HCT116 (cell line): ENCODE data around the gene TRAPPC14. TPM values are rescaled to one million over a fixed set of nuclear protein-coding genes. Genes with fewer than 3 reads are reported as not detected.

ENCODE experiments used
- ATAC-seq: fragments of 200-7000 bp; cut with Tn5 transposase; 2 replicates; pipeline ENCODE4 v1.9.1; 2020; ENCODE audit warnings: mild to moderate bottlenecking, moderate library complexity
- BruUV-seq: library from RNA; stranded (reverse); fragments of 400-500 nt; replicated peaks from 2 replicates; lab custom pipeline; 2021; lab: Mats Ljungman, UMichigan
- CTCF ChIA-PET: fragments of 300-600 bp; sonication (Branson Sonifier 250); formaldehyde crosslinking; loops from one replicate; lab custom pipeline; 2021; ENCODE audit warnings: antibody characterized with exemption; lab: Charles Lee
- POLR2A ChIA-PET: fragments of 300-600, 350-600 bp; sonication (Branson Sonifier 250); formaldehyde crosslinking; loops from one replicate; lab custom pipeline; 2021; ENCODE audit warnings: antibody characterized with exemption; lab: Charles Lee
- RAD21 ChIA-PET, 2 experiments: fragments of 300-600 bp; sonication (Branson Sonifier 250); formaldehyde crosslinking; loops; one replicate each; lab custom pipeline; 2023; ENCODE audit warnings: low total read pairs in 2 of 2; ENCODE audit not compliant: uncharacterized antibody in 2 of 2, unreplicated experiment in 2 of 2, low non-redundant PET in 1 of 2; lab: Charles Lee
- DNase-seq: peaks from one replicate; pipeline ENCODE4 v3.0.0-alpha.2; 2010; ENCODE audit warnings: low read depth, low spot score
- H2AFZ ChIP-seq: fragments of 200-600 bp; shearing (Covaris generic), sonication (generic); 2 replicates; pipeline ENCODE4 v1.6.1; 2017; ENCODE audit warnings: low read depth, mixed run types, mixed read lengths, antibody characterized with exemption, low read length; ENCODE audit not compliant: poor library complexity, severe bottlenecking
- H3K27ac ChIP-seq: 2 replicates; pipeline ENCODE4 v1.5.1; 2012; ENCODE audit warnings: low read depth, low read length
- H3K27me3 ChIP-seq: fragments of 200-600 bp; sonication (generic); 2 replicates; pipeline ENCODE4 v1.6.1; 2016; ENCODE audit warnings: mixed run types, low read length, mixed read lengths; ENCODE audit not compliant: insufficient read depth
- H3K36me3 ChIP-seq, 2 experiments: fragments of 200-500 bp in 1 of 2; fragments of 200-600 bp in 1 of 2; sonication (Bioruptor generic) in 1 of 2; sonication (generic) in 1 of 2; 2 replicates each; pipeline versions ENCODE4 v1.5.1 to v1.6.1; 2014 to 2016; ENCODE audit warnings: low read length in 2 of 2, inconsistent platforms in 1 of 2, mixed read lengths in 1 of 2, mixed run types in 1 of 2; ENCODE audit not compliant: insufficient read depth in 2 of 2, control insufficient read depth in 1 of 2
- H3K4me1 ChIP-seq, 2 experiments: fragments of 200-600 bp in 1 of 2; sonication (generic) in 1 of 2; 2 replicates each; pipeline versions ENCODE4 v1.5.1 to v1.6.1; 2012 to 2017; ENCODE audit warnings: low read length in 2 of 2, inconsistent platforms in 1 of 2, mild to moderate bottlenecking in 1 of 2, mixed read lengths in 1 of 2, mixed run types in 1 of 2, moderate library complexity in 1 of 2; ENCODE audit not compliant: insufficient read depth in 2 of 2, control insufficient read depth in 1 of 2
- H3K4me2 ChIP-seq: fragments of 200-600 bp; sonication (generic); 2 replicates; pipeline ENCODE4 v1.6.1; 2017; ENCODE audit warnings: mixed run types, low read length, mixed read lengths
- H3K4me3 ChIP-seq, 2 experiments: fragments of 200-600 bp in 1 of 2; sonication (generic) in 1 of 2; replicated peaks in 1 of 2; 2 replicates each; pipeline ENCODE4 v1.5.1; 2011 to 2016; ENCODE audit warnings: low read length in 2 of 2, control low read depth in 1 of 2, low read depth in 1 of 2, mild to moderate bottlenecking in 1 of 2, mixed read lengths in 1 of 2, mixed run types in 1 of 2
- H3K79me2 ChIP-seq: fragments of 200-600 bp; sonication (generic); 2 replicates; pipeline ENCODE4 v1.6.1; 2017; ENCODE audit warnings: mild to moderate bottlenecking, mixed run types, low read length, moderate library complexity, mixed read lengths; ENCODE audit not compliant: insufficient read depth
- H3K9ac ChIP-seq: fragments of 200-600 bp; sonication (generic); 2 replicates; pipeline ENCODE4 v1.6.1; 2016; ENCODE audit warnings: low read length, mixed read lengths
- H3K9me2 ChIP-seq: fragments of 200-600 bp; sonication (generic), shearing (Covaris generic); 2 replicates; pipeline ENCODE4 v1.6.1; 2017; ENCODE audit warnings: mixed run types, mild to moderate bottlenecking, moderate library complexity; ENCODE audit not compliant: insufficient read depth
- H3K9me3 ChIP-seq, 2 experiments: fragments of 200-500 bp in 1 of 2; fragments of 200-600 bp in 1 of 2; sonication (Bioruptor generic) in 1 of 2; sonication (generic) in 1 of 2; 2 replicates each; pipeline ENCODE4 v1.6.1; 2014 to 2017; ENCODE audit warnings: low read length in 2 of 2, mixed read lengths in 2 of 2, inconsistent platforms in 1 of 2, low read depth in 1 of 2, mild to moderate bottlenecking in 1 of 2, mixed run types in 1 of 2, moderate library complexity in 1 of 2; ENCODE audit not compliant: control insufficient read depth in 1 of 2, insufficient read depth in 1 of 2
- H4K20me1 ChIP-seq: fragments of 200-600 bp; sonication (generic), shearing (Covaris generic); 2 replicates; pipeline ENCODE4 v1.6.1; 2017; ENCODE audit warnings: mixed run types, mild to moderate bottlenecking, moderate library complexity; ENCODE audit not compliant: insufficient read depth
- FOSL1 ChIP-seq: IDR thresholded peaks from 2 replicates; pipeline ENCODE4 v1.6.1; 2012; ENCODE audit warnings: low read depth
- JUND ChIP-seq: IDR thresholded peaks from 2 replicates; pipeline ENCODE4 v1.6.1; 2012
- POLR2A ChIP-seq: IDR thresholded peaks from 2 replicates; pipeline ENCODE4 v1.7.0; 2011; ENCODE audit warnings: borderline replicate concordance; ENCODE audit not compliant: insufficient read depth, insufficient read length; ENCODE audit errors: extremely low read depth
- POLR2AphosphoS5 ChIP-seq: IDR thresholded peaks from 2 replicates; pipeline ENCODE4 v1.6.1; 2011; ENCODE audit warnings: mild to moderate bottlenecking, low read depth, low read length, moderate library complexity
- SP1 ChIP-seq: IDR thresholded peaks from 2 replicates; pipeline ENCODE4 v1.6.1; 2012; ENCODE audit warnings: low read depth
- TCF7L2 ChIP-seq: IDR thresholded peaks from 2 replicates; pipeline ENCODE4 v1.7.0; 2011; ENCODE audit warnings: borderline replicate concordance, inconsistent platforms; ENCODE audit not compliant: insufficient read depth, insufficient read length; ENCODE audit errors: extremely low read depth
- YY1 ChIP-seq: IDR thresholded peaks from 2 replicates; pipeline ENCODE4 v1.6.1; 2011; ENCODE audit warnings: low read length, low read depth, moderate library complexity, mild to moderate bottlenecking; ENCODE audit not compliant: insufficient replicate concordance; ENCODE audit errors: extremely low read depth
- intact Hi-C: fragments of 100-400 bp; cut with micrococcal nuclease; formaldehyde crosslinking; loops from 2 replicates; pipeline ENCODE4 v1.10.0; 2022
- total RNA-seq: library from RNA; stranded (reverse); gene quantifications from one replicate; pipeline ENCODE4 v1.2.1, GENCODE V29; 2021; ENCODE audit not compliant: unreplicated experiment
- TF ChIP-seq, protein P1 (sequence below): IDR thresholded peaks from 2 replicates; pipeline ENCODE4 v1.6.1; 2011; ENCODE audit warnings: mild to moderate bottlenecking, low read length, moderate library complexity; ENCODE audit not compliant: insufficient replicate concordance; ENCODE audit errors: extremely low read depth
- TF ChIP-seq, protein P2 (sequence below): IDR thresholded peaks from 2 replicates; pipeline ENCODE4 v1.6.1; 2012

Gene TRAPPC14
- total RNA-seq, 1 experiment from 2014 or later: 23.2 TPM

DNA sequence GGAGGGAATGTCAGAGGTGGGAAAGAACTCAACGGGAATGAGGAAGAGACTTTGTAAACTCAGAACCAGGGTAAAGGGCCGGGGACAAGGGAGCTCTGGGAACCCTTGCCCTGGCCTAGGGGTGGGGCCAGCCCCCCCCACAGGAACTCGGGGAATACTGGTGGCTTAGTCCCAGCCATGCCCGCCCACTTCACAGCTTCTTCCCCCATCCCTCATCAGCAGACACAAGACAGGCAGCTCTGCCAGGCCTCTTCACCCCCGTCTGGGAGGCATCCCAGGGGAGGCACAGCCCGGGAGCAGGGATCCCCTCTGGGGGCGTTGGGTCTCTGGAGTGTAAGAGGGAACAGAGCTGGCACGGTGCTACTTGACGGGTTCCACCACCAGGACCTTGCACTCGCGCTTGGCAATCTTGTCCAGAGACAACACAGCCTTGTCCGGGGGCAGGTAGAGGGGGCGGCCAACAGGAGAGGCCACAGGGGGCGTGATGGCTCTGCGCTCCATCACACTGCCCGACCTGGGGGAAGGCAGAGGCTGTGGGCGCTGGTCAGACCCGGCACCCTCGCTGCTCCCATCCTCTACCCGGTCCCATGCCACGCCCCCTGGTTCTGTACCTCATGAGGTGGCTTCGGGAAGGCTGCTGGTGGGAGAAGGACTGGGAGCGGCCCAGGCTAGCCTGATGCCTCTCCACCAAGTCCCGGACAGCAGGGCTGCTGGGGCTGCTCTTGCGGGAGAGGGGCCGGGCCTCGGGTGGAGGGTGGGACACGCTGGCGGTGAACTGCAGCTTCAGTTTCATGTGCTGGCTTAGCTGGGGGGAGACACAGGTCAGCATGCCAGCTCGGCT is 3.7 kb downstream of the TRAPPC14 start:
- no peak overlapping the region; the same call in 1 of the 2 replicates for H3K27ac ChIP-seq
- no peaks in the 10 kb centered on the region for H3K27me3 ChIP-seq
- DNase-seq (no peak), ATAC-seq (no peak)
- H2AFZ ChIP-seq: no peak overlapping the region
- H3K9ac ChIP-seq: no peak overlapping the region
- H3K36me3 ChIP-seq: peaks cover 14 to 16% of the 10 kb centered on the region in 2 experiments; a peak in 3 of 4 replicates
- BruUV-seq: no TSS peak
- H4K20me1 ChIP-seq: no peaks in the 10 kb centered on the region
- peaks cover 34% of the 10 kb centered on the region for H3K79me2 ChIP-seq
- ChIA-PET CTCF (no interaction called here), RAD21 (no interaction called here)
- no peak overlapping the region for H3K4me3 ChIP-seq
- H3K4me2 ChIP-seq: no peak overlapping the region
- intact Hi-C loops: no loop called here
- no peaks in the 10 kb centered on the region for H3K9me2 ChIP-seq
- TF ChIP-seq SP1: no peak
- TF ChIP-seq POLR2AphosphoS5: peak; percentile 27; the same call in 1 of the 2 replicates
- TF ChIP-seq, all 23 proteins: peak for 1
- Histone ChIP-seq H3K4me1 (peaks cover 14 to 29% of the 10 kb centered on the region in 2 experiments), H3K9me3 (no peaks in the 10 kb centered on the region)
- POLR2A ChIA-PET: no interaction called here

GRCh38 chr7:100153708-100154535 is 4.6 kb downstream of the TRAPPC14 start:
- no TSS peak for BruUV-seq
- CTCF ChIA-PET: no interaction called here
- H3K9me2 ChIP-seq: no peaks in the 10 kb centered on the region
- H3K27ac ChIP-seq: no peak overlapping the region
- intact Hi-C loops: no loop called here
- peaks cover 14 to 16% of the 10 kb centered on the region in 2 experiments; a peak in 3 of 4 replicates for H3K36me3 ChIP-seq
- no peak for ATAC-seq
- TF ChIP-seq POLR2A (no peak), TCF7L2 (no peak), JUND (no peak), FOSL1 (no peak), POLR2AphosphoS5 (no peak; the same call in 1 of the 2 replicates), YY1 (no peak)
- TF ChIP-seq, protein P1, sequence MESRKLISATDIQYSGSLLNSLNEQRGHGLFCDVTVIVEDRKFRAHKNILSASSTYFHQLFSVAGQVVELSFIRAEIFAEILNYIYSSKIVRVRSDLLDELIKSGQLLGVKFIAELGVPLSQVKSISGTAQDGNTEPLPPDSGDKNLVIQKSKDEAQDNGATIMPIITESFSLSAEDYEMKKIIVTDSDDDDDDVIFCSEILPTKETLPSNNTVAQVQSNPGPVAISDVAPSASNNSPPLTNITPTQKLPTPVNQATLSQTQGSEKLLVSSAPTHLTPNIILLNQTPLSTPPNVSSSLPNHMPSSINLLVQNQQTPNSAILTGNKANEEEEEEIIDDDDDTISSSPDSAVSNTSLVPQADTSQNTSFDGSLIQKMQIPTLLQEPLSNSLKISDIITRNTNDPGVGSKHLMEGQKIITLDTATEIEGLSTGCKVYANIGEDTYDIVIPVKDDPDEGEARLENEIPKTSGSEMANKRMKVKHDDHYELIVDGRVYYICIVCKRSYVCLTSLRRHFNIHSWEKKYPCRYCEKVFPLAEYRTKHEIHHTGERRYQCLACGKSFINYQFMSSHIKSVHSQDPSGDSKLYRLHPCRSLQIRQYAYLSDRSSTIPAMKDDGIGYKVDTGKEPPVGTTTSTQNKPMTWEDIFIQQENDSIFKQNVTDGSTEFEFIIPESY: no peak
- TF ChIP-seq, protein P2, sequence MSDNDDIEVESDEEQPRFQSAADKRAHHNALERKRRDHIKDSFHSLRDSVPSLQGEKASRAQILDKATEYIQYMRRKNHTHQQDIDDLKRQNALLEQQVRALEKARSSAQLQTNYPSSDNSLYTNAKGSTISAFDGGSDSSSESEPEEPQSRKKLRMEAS: no peak
- peaks cover 44% of the 10 kb centered on the region for H3K79me2 ChIP-seq
- H3K9ac ChIP-seq: no peak overlapping the region
- RAD21 ChIA-PET: no interaction called here
- DNase-seq: no peak
- H3K9me3 ChIP-seq: no peaks in the 10 kb centered on the region
- peaks cover 12 to 30% of the 10 kb centered on the region in 2 experiments for H3K4me1 ChIP-seq
- H3K4me2 ChIP-seq: no peak overlapping the region
- no peaks in the 10 kb centered on the region for H3K27me3 ChIP-seq
- POLR2A ChIA-PET: no interaction called here
- H4K20me1 ChIP-seq: no peaks in the 10 kb centered on the region
- no peak overlapping the region for H2AFZ ChIP-seq
- no peak overlapping the region for H3K4me3 ChIP-seq
